ENCODE results near the gene HOXA1. TPM values are rescaled to one million over a fixed set of nuclear protein-coding genes. Genes with fewer than 3 reads are reported as not detected.
A peak's percentile ranks its signal among the peaks of the same experiment; 100 is the strongest.

HOXA1 gene
- total and polyA plus RNA-seq, 2 of the 8 experiments (the other 6 are each of a cell fraction or from before 2014, with no cell fraction given) = not detected

- ChIA-PET POLR2A (ENCODE audit: partially characterized antibody) (no interaction called here), CTCF (ENCODE audit: partially characterized antibody) (interaction anchor here (1.3 to 1.6 kb wide), 3 partner anchors 29 to 252 kb away, joined by 3 to 6 read pairs (median 3); partner anchors contain the start of gene HOXA5)
- H3K4me3 ChIP-seq (ENCODE audit: extremely low read depth in 1 of 4, insufficient read depth in 2 of 4, low read depth in 3 of 4, low read length in 4 of 4) = no peak overlapping the region
Observed at GRCh38 chr7:27111751-27112277, 16.0 kb upstream of the HOXA1 start.

More at GRCh38 chr7:27111751-27112277, 16.0 kb upstream of the HOXA1 start:
- Histone ChIP-seq H3K27ac (ENCODE audit: low read depth, low read length) (no peak overlapping the region), H3K4me2 (ENCODE audit: insufficient read depth in 1 of 2, low read depth in 2 of 2, low read length in 2 of 2) (no peak overlapping the region; a peak in 1 of 4 replicates), H2BK12ac (ENCODE audit: low read depth, low read length) (no peak overlapping the region), H2BK20ac (ENCODE audit: low read length) (no peak overlapping the region), H4K5ac (ENCODE audit: insufficient read length, low read depth, low read length) (no peak overlapping the region), H3K36me3 (ENCODE audit: control insufficient read depth in 2 of 4, insufficient read depth in 4 of 4, low read length in 3 of 4) (peaks cover 0 to 3% (median 0%) of the 10 kb centered on the region in 4 experiments; a peak in 2 of 8 replicates), H3K23ac (ENCODE audit: insufficient read length) (no peak overlapping the region), H2AK5ac (ENCODE audit: low read depth, low read length) (no peak overlapping the region), H3K23me2 (ENCODE audit: low read depth, low read length) (no peaks in the 10 kb centered on the region), H3K56ac (replicated peaks; ENCODE audit: insufficient read length, low read depth, low read length) (no peak overlapping the region), H2BK15ac (ENCODE audit: low read length) (no peak overlapping the region), H2AFZ (ENCODE audit: low read length) (no peak overlapping the region), H2BK5ac (ENCODE audit: low read depth, low read length) (no peak overlapping the region), H3K9ac (replicated peaks in 1 of 4; ENCODE audit: extremely low read depth in 1 of 4, low read depth in 3 of 4, low read length in 3 of 4) (no peak overlapping the region), H2BK120ac (replicated peaks; ENCODE audit: low read depth, low read length) (no peak overlapping the region), H3K14ac (ENCODE audit: insufficient read length) (no peak overlapping the region), H3K79me1 (ENCODE audit: low read depth, low read length) (no peaks in the 10 kb centered on the region), H4K91ac (replicated peaks; ENCODE audit: insufficient read length, low read length) (no peak overlapping the region), H4K8ac (ENCODE audit: extremely low read depth, insufficient read depth, low read length) (no peak overlapping the region), H3K79me2 (ENCODE audit: control insufficient read depth in 1 of 2, insufficient read depth in 2 of 2, low read length in 2 of 2) (no peaks in the 10 kb centered on the region), H3K18ac (ENCODE audit: extremely low read depth, low read length) (no peak overlapping the region), H3K4me1 (replicated peaks in 1 of 4; ENCODE audit: control insufficient read depth in 3 of 4, insufficient read depth in 4 of 4, low read length in 3 of 4) (peaks cover 0 to 17% (median 4%) of the 10 kb centered on the region in 4 experiments; a peak in 5 of 7 replicates), H3K27me3 (replicated peaks in 1 of 4; ENCODE audit: control insufficient read depth in 3 of 4, extremely low read depth in 1 of 4, insufficient read depth in 3 of 4, low read length in 3 of 4) (peaks cover 93 to 98% (median 97%) of the 10 kb centered on the region in 4 experiments), H3K4ac (replicated peaks; ENCODE audit: insufficient read length, low read depth, low read length) (no peak overlapping the region), H3K9me3 (ENCODE audit: insufficient read depth in 2 of 2, low read depth in 1 of 2, low read length in 1 of 2) (no peaks in the 10 kb centered on the region), H4K20me1 (replicated peaks in 1 of 2; ENCODE audit: control insufficient read depth in 1 of 2, insufficient read depth in 2 of 2, low read length in 2 of 2) (peaks cover 27 to 34% of the 10 kb centered on the region in 2 experiments)
- 21% methylated on average over 4 of the region's 4 CpGs; no CpG with 5 or more reads in 1 of the 2 experiments for WGBS, 2 experiments (ENCODE audit: extremely low coverage in 1 of 2, insufficient coverage in 1 of 2, insufficient read length in 1 of 2, insufficient replicate concordance in 2 of 2, low coverage in 1 of 2, low lambda C conversion rate in 2 of 2, missing lambda C conversion rate in 1 of 2)
- TF ChIP-seq CBX8 (IDR thresholded peaks at IDR 0.05; ENCODE audit: borderline replicate concordance, low read depth, low read length) (0 out of 2 replicates have a peak, but pooled peaks have one; percentile 28), SIRT6 (IDR thresholded peaks at IDR 0.05; ENCODE audit: low read length) (no peak), EZH2 (IDR thresholded peaks at IDR 0.05; ENCODE audit: low read depth, low read length, severe bottlenecking) (peak; percentile 18), HDAC6 (IDR thresholded peaks at IDR 0.05; ENCODE audit: low read depth, low read length) (no peak)
- FAIRE-seq (no peak), DNase-seq (ENCODE audit: low read depth in 1 of 2, low spot score in 2 of 2) (no peak)
